Neural cell (in vitro differentiated cells): ENCODE data around the gene ANKRD29. TPM values are rescaled to one million over a fixed set of nuclear protein-coding genes. Genes with fewer than 3 reads are reported as not detected.
"Not testable (repeated sequence)": the region's sequence is repeated elsewhere in the genome, so short reads cannot be mapped to it uniquely, and the experiment has no call there.

Source experiments
- H2AFZ ChIP-seq: fragments of 200-600, 300-800 bp; sonication (generic), shearing (Covaris generic); 2 replicates; pipeline ENCODE4 v1.6.0; 2014; ENCODE audit warnings: low read depth, mild to moderate bottlenecking, antibody characterized with exemption, low read length, moderate library complexity
- H3F3A ChIP-seq: fragments of 200-600 bp; shearing (Covaris generic); 2 replicates; pipeline ENCODE4 v1.6.1; 2016; ENCODE audit warnings: mild to moderate bottlenecking, moderate library complexity, mixed read lengths, antibody characterized with exemption, low read length; ENCODE audit not compliant: insufficient read depth, poor library complexity, severe bottlenecking
- H3K27ac ChIP-seq: fragments of 200-600, 300-800 bp; sonication (generic), shearing (Covaris generic); 2 replicates; pipeline ENCODE4 v1.5.1; 2014; ENCODE audit warnings: mild to moderate bottlenecking, low read length, moderate library complexity
- H3K27me3 ChIP-seq: fragments of 300-800, 200-600 bp; sonication (generic), shearing (Covaris generic); 2 replicates; pipeline ENCODE4 v1.6.0; 2014; ENCODE audit warnings: mild to moderate bottlenecking, low read depth, low read length, moderate library complexity; ENCODE audit not compliant: insufficient read depth
- H3K36me3 ChIP-seq: fragments of 300-800, 200-600 bp; sonication (generic), shearing (Covaris generic); 2 replicates; pipeline ENCODE4 v1.5.1; 2014; ENCODE audit warnings: mild to moderate bottlenecking, antibody characterized with exemption, low read length, moderate library complexity; ENCODE audit not compliant: insufficient read depth
- H3K4me2 ChIP-seq: fragments of 300-800, 200-600 bp; sonication (generic), shearing (Covaris generic); 2 replicates; pipeline ENCODE4 v1.6.0; 2014; ENCODE audit warnings: mild to moderate bottlenecking, low read length
- H3K4me3 ChIP-seq: fragments of 300-800, 200-600 bp; sonication (generic), shearing (Covaris generic); 2 replicates; pipeline ENCODE4 v1.5.1; 2014; ENCODE audit warnings: mild to moderate bottlenecking, low read length, moderate library complexity
- H3K79me2 ChIP-seq: fragments of 200-600 bp; shearing (Covaris generic); replicated peaks from 2 replicates; pipeline ENCODE4 v1.6.0; 2014; ENCODE audit warnings: mild to moderate bottlenecking, low read length, moderate library complexity; ENCODE audit not compliant: insufficient read depth
- H3K9ac ChIP-seq: fragments of 300-800, 200-600 bp; sonication (generic), shearing (Covaris generic); 2 replicates; pipeline ENCODE4 v1.6.1; 2016; ENCODE audit warnings: mild to moderate bottlenecking, low read length, mixed read lengths
- H3K9me2 ChIP-seq: fragments of 200-600 bp; shearing (Covaris generic); 2 replicates; pipeline ENCODE4 v1.6.1; 2016; ENCODE audit warnings: mild to moderate bottlenecking, low read length, mixed read lengths; ENCODE audit not compliant: insufficient read depth
- H3K9me3 ChIP-seq: fragments of 200-600, 300-800 bp; sonication (generic), shearing (Covaris generic); 2 replicates; pipeline ENCODE4 v1.6.1; 2016; ENCODE audit warnings: mild to moderate bottlenecking, mixed run types, low read length, moderate library complexity, mixed read lengths
- H4K20me1 ChIP-seq: fragments of 200-600 bp; shearing (Covaris generic); 2 replicates; pipeline ENCODE4 v1.6.1; 2016; ENCODE audit warnings: mild to moderate bottlenecking, mixed run types; ENCODE audit not compliant: insufficient read depth
- EP300 ChIP-seq: fragments of 450-650 bp; conservative IDR thresholded peaks from 2 replicates; pipeline ENCODE4 v1.6.1; 2014; ENCODE audit warnings: antibody characterized with exemption, mild to moderate bottlenecking, moderate library complexity; ENCODE audit not compliant: poor library complexity, severe bottlenecking
- EZH2 ChIP-seq: fragments of 200-600, 300-800 bp; shearing (Covaris generic), sonication (generic); IDR thresholded peaks from 2 replicates; pipeline ENCODE4 v1.6.1; 2014; ENCODE audit warnings: antibody characterized with exemption, low read length, borderline replicate concordance, mild to moderate bottlenecking; ENCODE audit not compliant: insufficient read depth, poor library complexity, severe bottlenecking
- MXI1 ChIP-seq: fragments of 450-650 bp; conservative IDR thresholded peaks from 2 replicates; pipeline ENCODE4 v1.6.1; 2014; ENCODE audit warnings: antibody characterized with exemption, mild to moderate bottlenecking; ENCODE audit not compliant: poor library complexity, severe bottlenecking
- POLR2AphosphoS5 ChIP-seq: IDR thresholded peaks from 2 replicates; pipeline ENCODE4 v1.6.1; 2012
- RAD21 ChIP-seq: fragments of 450-650 bp; conservative IDR thresholded peaks from 2 replicates; pipeline ENCODE4 v1.6.1; 2014; ENCODE audit warnings: antibody characterized with exemption, mild to moderate bottlenecking, moderate library complexity
- SMC3 ChIP-seq: fragments of 450-650 bp; conservative IDR thresholded peaks from 2 replicates; pipeline ENCODE4 v1.6.1; 2014; ENCODE audit warnings: antibody characterized with exemption, mild to moderate bottlenecking, moderate library complexity; ENCODE audit not compliant: poor library complexity
- TAF1 ChIP-seq: IDR thresholded peaks from 2 replicates; pipeline ENCODE4 v1.6.1; 2012; ENCODE audit warnings: low read depth
- polyA plus RNA-seq: library from polyadenylated mRNA; depleted of rRNA; stranded (reverse); fragments of >200 nt; gene quantifications from 2 replicates; pipeline ENCODE4 v1.2.3, GENCODE V29; 2014
- TF ChIP-seq, protein P1 (sequence below): IDR thresholded peaks from 2 replicates; pipeline ENCODE4 v1.6.1; 2012; ENCODE audit warnings: borderline replicate concordance
- TF ChIP-seq, protein P2 (sequence below): fragments of 450-650 bp; IDR thresholded peaks from 2 replicates; pipeline ENCODE4 v1.5.1; 2014; ENCODE audit warnings: antibody characterized with exemption, mild to moderate bottlenecking, moderate library complexity; ENCODE audit not compliant: poor library complexity, severe bottlenecking

The ANKRD29 gene
- polyA plus RNA-seq, 1 donor from 2014 or later = 4.9 TPM

DNA sequence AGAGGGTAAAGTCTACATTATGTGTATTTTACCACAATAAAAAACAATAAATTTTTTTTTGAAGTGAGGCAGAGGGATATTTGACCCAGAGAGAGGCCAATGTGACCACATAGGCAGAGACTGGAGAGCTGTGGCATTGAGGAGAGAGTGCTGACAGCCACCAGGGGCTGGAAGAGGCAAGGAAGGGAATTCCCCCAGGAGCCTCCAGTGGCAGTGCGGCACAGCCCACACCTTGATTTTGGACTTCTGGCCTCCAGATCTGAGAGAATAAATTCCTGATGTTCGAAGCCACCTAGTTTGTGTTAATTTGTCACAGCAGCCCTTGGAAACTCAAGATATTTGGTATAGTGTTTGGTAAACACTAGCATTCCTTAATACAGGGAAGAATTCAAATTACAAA is 22.7 kb downstream of the ANKRD29 start:
- Histone ChIP-seq H3F3A (no peaks in the 10 kb centered on the region), H3K9me3 (no peaks in the 10 kb centered on the region)

DNA sequence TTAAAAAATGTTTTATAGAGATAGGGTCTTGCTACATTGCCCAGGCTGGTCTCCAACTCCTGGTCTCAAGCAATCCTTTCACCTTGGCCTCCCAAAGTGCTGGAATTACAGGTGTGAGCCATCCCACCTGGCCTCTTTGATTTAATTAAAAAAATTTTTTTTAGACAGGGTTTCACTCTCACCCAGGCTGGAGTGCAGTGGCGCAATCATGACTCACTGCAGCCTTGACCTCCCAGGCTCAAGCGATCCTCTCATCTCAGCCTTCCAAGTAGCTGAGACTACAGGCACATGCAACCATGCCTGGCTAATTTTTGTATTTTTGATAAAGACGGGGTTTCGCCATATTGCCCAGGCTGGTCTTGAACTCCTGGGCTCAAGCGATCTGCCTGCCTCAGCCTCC is 26.3 kb downstream of the ANKRD29 start:
- H3F3A ChIP-seq, H3K27ac ChIP-seq, H3K36me3 ChIP-seq, H4K20me1 ChIP-seq, H3K27me3 ChIP-seq, H3K9me2 ChIP-seq, H3K9me3 ChIP-seq, H3K9ac ChIP-seq, H2AFZ ChIP-seq, H3K4me2 ChIP-seq, H3K79me2 ChIP-seq, H3K4me3 ChIP-seq: not testable (repeated sequence)

More for the DNA sequence above, 22.7 kb downstream of the ANKRD29 start:
- Histone ChIP-seq H2AFZ (no peak overlapping the region), H3K27me3 (no peaks in the 10 kb centered on the region), H4K20me1 (no peaks in the 10 kb centered on the region), H3K27ac (no peak overlapping the region), H3K36me3 (no peaks in the 10 kb centered on the region), H3K9ac (no peak overlapping the region), H3K79me2 (no peaks in the 10 kb centered on the region), H3K4me2 (no peak overlapping the region), H3K9me2 (no peaks in the 10 kb centered on the region), H3K4me3 (no peak overlapping the region)
- no peak for TF ChIP-seq TAF1
- TF ChIP-seq EZH2 = no peak
- TF ChIP-seq RAD21 = no peak
- TF ChIP-seq, protein P1, sequence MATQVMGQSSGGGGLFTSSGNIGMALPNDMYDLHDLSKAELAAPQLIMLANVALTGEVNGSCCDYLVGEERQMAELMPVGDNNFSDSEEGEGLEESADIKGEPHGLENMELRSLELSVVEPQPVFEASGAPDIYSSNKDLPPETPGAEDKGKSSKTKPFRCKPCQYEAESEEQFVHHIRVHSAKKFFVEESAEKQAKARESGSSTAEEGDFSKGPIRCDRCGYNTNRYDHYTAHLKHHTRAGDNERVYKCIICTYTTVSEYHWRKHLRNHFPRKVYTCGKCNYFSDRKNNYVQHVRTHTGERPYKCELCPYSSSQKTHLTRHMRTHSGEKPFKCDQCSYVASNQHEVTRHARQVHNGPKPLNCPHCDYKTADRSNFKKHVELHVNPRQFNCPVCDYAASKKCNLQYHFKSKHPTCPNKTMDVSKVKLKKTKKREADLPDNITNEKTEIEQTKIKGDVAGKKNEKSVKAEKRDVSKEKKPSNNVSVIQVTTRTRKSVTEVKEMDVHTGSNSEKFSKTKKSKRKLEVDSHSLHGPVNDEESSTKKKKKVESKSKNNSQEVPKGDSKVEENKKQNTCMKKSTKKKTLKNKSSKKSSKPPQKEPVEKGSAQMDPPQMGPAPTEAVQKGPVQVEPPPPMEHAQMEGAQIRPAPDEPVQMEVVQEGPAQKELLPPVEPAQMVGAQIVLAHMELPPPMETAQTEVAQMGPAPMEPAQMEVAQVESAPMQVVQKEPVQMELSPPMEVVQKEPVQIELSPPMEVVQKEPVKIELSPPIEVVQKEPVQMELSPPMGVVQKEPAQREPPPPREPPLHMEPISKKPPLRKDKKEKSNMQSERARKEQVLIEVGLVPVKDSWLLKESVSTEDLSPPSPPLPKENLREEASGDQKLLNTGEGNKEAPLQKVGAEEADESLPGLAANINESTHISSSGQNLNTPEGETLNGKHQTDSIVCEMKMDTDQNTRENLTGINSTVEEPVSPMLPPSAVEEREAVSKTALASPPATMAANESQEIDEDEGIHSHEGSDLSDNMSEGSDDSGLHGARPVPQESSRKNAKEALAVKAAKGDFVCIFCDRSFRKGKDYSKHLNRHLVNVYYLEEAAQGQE = no peak
- no peak for TF ChIP-seq POLR2AphosphoS5
- no peak for TF ChIP-seq EP300
- TF ChIP-seq, protein P2, sequence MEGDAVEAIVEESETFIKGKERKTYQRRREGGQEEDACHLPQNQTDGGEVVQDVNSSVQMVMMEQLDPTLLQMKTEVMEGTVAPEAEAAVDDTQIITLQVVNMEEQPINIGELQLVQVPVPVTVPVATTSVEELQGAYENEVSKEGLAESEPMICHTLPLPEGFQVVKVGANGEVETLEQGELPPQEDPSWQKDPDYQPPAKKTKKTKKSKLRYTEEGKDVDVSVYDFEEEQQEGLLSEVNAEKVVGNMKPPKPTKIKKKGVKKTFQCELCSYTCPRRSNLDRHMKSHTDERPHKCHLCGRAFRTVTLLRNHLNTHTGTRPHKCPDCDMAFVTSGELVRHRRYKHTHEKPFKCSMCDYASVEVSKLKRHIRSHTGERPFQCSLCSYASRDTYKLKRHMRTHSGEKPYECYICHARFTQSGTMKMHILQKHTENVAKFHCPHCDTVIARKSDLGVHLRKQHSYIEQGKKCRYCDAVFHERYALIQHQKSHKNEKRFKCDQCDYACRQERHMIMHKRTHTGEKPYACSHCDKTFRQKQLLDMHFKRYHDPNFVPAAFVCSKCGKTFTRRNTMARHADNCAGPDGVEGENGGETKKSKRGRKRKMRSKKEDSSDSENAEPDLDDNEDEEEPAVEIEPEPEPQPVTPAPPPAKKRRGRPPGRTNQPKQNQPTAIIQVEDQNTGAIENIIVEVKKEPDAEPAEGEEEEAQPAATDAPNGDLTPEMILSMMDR = no peak
- no peak for TF ChIP-seq SMC3
- TF ChIP-seq MXI1 = no peak

DNA sequence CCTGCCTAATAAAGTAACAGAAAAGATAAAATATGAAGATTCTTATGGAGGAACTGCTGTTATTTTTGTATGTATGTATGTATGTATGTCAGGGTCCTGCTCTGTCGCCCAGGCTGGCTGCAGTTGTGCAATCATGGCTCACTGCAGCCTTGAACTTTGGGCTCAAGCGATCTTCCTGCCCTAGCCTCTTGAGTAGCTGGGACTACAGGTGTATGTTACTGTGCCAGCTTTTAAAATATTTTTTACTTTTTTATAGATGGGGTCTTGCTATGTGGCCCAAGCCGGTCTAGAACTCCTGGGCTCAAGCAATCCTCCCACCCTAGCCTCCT is 26.7 kb downstream of the ANKRD29 start:
- Histone ChIP-seq H2AFZ (no peak overlapping the region), H3K4me2 (no peak overlapping the region), H3K27ac (no peak overlapping the region), H3K9ac (no peak overlapping the region), H3K4me3 (no peak overlapping the region), H3K79me2 (no peaks in the 10 kb centered on the region), H4K20me1 (no peaks in the 10 kb centered on the region), H3K27me3 (no peaks in the 10 kb centered on the region), H3K9me2 (no peaks in the 10 kb centered on the region), H3K36me3 (no peaks in the 10 kb centered on the region), H3F3A (no peaks in the 10 kb centered on the region), H3K9me3 (no peaks in the 10 kb centered on the region)
- no peak for TF ChIP-seq SMC3
- TF ChIP-seq, protein P1 = no peak
